Mesothelial cell of epicardium (in vitro differentiated cells): ENCODE measurements around the gene ACY1. TPM values are rescaled to one million over a fixed set of nuclear protein-coding genes. Genes with fewer than 3 reads are reported as not detected.

ENCODE experiments used
- DNase-seq, 2 experiments: peaks; one replicate each; pipeline ENCODE4 v3.0.0; 2021; ENCODE audit warnings: low spot score in 2 of 2; ENCODE audit not compliant: unreplicated experiment in 2 of 2
- H3K27ac Mint-ChIP-seq: 2 replicates; pipeline ENCODE4 v1.8.0; 2021; ENCODE audit warnings: mixed read lengths
- H3K27me3 Mint-ChIP-seq: 2 replicates; pipeline ENCODE4 v1.8.0; 2021; ENCODE audit warnings: low read depth, mixed read lengths
- H3K36me3 Mint-ChIP-seq: 2 replicates; pipeline ENCODE4 v1.8.0; 2021; ENCODE audit warnings: mixed read lengths
- H3K4me1 Mint-ChIP-seq: 2 replicates; pipeline ENCODE4 v1.8.0; 2021; ENCODE audit warnings: mixed read lengths
- H3K4me3 Mint-ChIP-seq: 2 replicates; pipeline ENCODE4 v1.8.0; 2021; ENCODE audit warnings: mild to moderate bottlenecking, moderate library complexity, mixed read lengths
- H3K9me3 Mint-ChIP-seq: 2 replicates; pipeline ENCODE4 v1.8.0; 2021; ENCODE audit warnings: mixed read lengths
- total RNA-seq: library from RNA; stranded (reverse); gene quantifications from 3 replicates; pipeline ENCODE4 v1.2.1, GENCODE V29; 2021
- TF ChIP-seq, protein P1 (sequence below): fragments of 200-600 bp; sonication (generic); IDR thresholded peaks from one replicate; pipeline ENCODE4 v1.5.0; 2021; ENCODE audit warnings: antibody characterized with exemption; ENCODE audit not compliant: unreplicated experiment

ACY1 gene
- total RNA-seq, 1 donor from 2014 or later = 47.8 TPM

DNA sequence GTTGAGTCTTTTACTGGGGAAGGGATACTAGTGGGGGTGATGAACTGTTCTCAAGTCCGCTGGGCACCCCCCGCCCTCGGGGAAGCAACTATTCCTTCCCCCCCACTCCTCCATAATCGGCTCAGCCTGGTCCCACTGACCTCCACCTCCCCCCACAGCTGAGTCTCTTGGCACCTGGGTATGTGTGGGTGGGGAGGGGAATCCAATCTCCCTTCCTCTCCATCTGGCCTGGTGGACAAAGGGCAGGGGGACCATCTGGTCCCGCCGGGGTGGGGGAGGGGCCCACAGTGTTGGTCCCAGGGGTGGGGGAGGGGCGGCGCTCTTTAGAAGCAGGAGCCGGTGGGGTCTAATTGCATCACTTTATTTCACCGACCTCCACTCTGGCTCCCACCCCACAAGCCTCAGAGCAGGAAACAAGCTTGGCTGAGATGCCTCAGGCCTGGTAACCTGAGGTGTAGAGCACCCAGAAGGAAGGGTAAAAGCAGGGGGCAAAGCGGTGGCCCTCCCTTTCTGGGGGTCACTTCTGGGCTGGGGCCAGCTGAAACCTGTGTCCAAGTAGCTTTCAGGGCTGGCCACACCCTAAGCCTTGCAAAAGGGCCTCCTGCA lies 15.1 kb upstream of the ACY1 start:
- H3K4me3 Mint-ChIP-seq = peak overlapping the region; percentile 86
- no peaks in the 10 kb centered on the region for H3K36me3 Mint-ChIP-seq
- H3K27me3 Mint-ChIP-seq = no peaks in the 10 kb centered on the region
- H3K9me3 Mint-ChIP-seq = no peaks in the 10 kb centered on the region
- TF ChIP-seq, protein P1, sequence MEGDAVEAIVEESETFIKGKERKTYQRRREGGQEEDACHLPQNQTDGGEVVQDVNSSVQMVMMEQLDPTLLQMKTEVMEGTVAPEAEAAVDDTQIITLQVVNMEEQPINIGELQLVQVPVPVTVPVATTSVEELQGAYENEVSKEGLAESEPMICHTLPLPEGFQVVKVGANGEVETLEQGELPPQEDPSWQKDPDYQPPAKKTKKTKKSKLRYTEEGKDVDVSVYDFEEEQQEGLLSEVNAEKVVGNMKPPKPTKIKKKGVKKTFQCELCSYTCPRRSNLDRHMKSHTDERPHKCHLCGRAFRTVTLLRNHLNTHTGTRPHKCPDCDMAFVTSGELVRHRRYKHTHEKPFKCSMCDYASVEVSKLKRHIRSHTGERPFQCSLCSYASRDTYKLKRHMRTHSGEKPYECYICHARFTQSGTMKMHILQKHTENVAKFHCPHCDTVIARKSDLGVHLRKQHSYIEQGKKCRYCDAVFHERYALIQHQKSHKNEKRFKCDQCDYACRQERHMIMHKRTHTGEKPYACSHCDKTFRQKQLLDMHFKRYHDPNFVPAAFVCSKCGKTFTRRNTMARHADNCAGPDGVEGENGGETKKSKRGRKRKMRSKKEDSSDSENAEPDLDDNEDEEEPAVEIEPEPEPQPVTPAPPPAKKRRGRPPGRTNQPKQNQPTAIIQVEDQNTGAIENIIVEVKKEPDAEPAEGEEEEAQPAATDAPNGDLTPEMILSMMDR = no peak
- H3K27ac Mint-ChIP-seq = peak overlapping the region; percentile 83
- peaks cover 36% of the 10 kb centered on the region for H3K4me1 Mint-ChIP-seq
- DNase-seq = no peak

- no peaks in the 10 kb centered on the region for H3K9me3 Mint-ChIP-seq
- no peak for DNase-seq
- H3K27ac Mint-ChIP-seq = peak overlapping the region; percentile 76
- no peaks in the 10 kb centered on the region for H3K36me3 Mint-ChIP-seq
- H3K4me1 Mint-ChIP-seq = peaks cover 42% of the 10 kb centered on the region
- TF ChIP-seq, protein P1 = no peak
- no peaks in the 10 kb centered on the region for H3K27me3 Mint-ChIP-seq
- peak overlapping the region; percentile 86 for H3K4me3 Mint-ChIP-seq
Measured at GRCh38 chr3:51968883-51969678, 14.3 kb upstream of the ACY1 start.

- no peak for DNase-seq
- Mint-ChIP-seq H3K4me1 (peaks cover 43% of the 10 kb centered on the region), H3K9me3 (no peaks in the 10 kb centered on the region), H3K4me3 (no peak overlapping the region), H3K27ac (no peak overlapping the region), H3K27me3 (no peaks in the 10 kb centered on the region), H3K36me3 (no peaks in the 10 kb centered on the region)
- TF ChIP-seq, protein P1 = no peak
Measured at GRCh38 chr3:51969841-51970240, 13.5 kb upstream of the ACY1 start.

DNA sequence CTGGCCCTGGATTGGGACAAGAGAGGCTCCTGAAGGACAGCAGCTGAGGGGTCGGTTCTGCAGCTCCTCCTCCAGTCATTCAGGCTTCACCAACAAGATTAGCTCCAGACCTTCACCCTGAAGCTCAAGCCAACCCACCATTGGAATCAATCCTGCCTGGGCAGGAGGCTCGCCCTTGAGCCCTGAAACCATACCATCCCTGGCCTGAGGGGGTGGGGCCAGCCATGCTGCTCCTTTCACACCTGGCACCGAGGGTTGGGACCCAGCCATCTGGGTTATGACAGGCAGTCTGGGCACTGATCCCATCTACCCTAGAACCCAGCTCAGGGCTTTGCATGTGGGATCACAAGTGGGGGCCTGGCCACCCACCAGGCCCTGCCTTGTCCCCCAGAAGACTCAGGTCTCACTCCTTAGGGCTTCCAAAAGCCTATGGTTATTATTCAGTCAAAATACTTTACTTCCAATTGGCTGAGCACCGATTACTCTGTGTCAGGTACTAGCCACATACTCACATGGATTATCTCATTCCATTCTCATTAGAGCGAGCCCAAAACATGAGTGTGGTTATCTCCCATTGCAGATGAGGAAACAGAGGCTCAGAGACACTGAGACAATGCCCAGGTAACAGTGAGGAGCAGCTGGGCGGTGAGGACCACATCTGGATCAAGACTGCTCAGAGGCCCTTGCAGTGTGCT lies 12.6 kb upstream of the ACY1 start:
- Mint-ChIP-seq H3K27ac (peak overlapping the region; percentile 16), H3K9me3 (no peaks in the 10 kb centered on the region), H3K36me3 (no peaks in the 10 kb centered on the region), H3K4me3 (no peak overlapping the region), H3K27me3 (no peaks in the 10 kb centered on the region), H3K4me1 (peaks cover 41% of the 10 kb centered on the region)
- TF ChIP-seq, protein P1 = no peak
- DNase-seq = no peak

GRCh38 chr3:51971350-51971749 lies 12.0 kb upstream of the ACY1 start:
- Mint-ChIP-seq H3K27me3 (no peaks in the 10 kb centered on the region), H3K4me3 (no peak overlapping the region), H3K27ac (no peak overlapping the region), H3K9me3 (no peaks in the 10 kb centered on the region), H3K36me3 (no peaks in the 10 kb centered on the region), H3K4me1 (peaks cover 38% of the 10 kb centered on the region)
- no peak for DNase-seq
- TF ChIP-seq, protein P1 = no peak
